ENCODE measurements around the gene INPP5K. TPM values are rescaled to one million over a fixed set of nuclear protein-coding genes. Genes with fewer than 3 reads are reported as not detected.
A peak's percentile ranks its signal among the peaks of the same experiment; 100 is the strongest.

Gene INPP5K
- total and polyA plus RNA-seq, 12 donors = 11.1 to 91.6 (median 36.2) TPM

DNA sequence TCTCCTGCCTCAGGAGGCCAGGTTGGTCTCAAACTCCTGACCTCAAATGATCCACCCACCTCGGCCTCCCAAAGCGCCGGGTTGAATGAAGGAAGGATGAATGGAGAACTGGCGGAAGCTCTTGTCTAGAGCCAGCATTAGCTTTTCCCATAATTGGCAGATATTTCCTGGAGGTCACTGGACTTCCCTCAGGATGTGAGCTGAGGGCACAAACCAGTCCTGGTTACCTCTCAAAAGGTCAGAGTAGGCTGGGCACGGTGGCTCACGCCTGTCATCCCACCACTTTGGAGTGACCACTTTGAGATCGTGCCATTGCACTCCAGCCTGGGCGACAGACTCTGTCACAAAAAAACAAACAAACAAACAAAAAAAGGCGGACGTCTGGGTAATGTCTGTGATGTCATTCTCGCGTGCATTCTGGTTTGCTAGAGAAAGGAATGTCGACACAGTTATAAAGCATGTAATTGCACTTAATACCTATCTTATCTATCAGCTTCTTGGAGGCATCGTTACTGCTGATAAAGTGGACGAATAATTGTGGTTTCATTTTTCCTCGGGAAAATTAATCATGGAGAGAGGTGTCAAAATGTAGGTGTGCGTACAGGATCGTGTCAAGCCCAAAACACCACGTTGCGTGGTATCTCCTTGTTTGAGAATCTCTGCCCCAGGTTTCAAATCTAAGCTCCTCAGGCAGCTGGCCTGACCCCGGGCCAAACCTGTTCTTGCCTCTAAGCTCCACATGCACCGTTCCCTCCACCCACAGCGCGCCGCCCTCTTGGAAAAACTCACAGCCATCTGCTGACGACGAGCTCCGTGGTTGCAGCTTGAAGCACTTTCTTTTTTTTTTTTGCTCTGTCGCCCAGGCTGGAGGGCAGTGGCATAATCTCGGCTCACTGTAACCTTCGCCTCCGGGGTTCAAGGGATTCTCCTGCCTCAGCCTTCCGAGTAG lies 54.0 kb downstream of the INPP5K start:
- H3K9me3 ChIP-seq (replicated peaks in 1 of 3) = no peaks in the 10 kb centered on the region
- no peak overlapping the region for H3K27ac ChIP-seq
- no peaks in the 10 kb centered on the region for H3K27me3 ChIP-seq
- TF ChIP-seq CTCF (IDR thresholded peaks at IDR 0.05) (no peak), POLR2A (IDR thresholded peaks at IDR 0.05) (no peak)
- no peak for DNase-seq
- H3K4me3 ChIP-seq = no peak overlapping the region
- peaks cover 0 to 14% of the 10 kb centered on the region in 2 donors for H3K36me3 ChIP-seq (replicated peaks in 1 of 2)
- H3K4me1 ChIP-seq (replicated peaks in 1 of 2) = peaks cover 8 to 13% of the 10 kb centered on the region in 2 donors
- intact Hi-C loops (cut with DNase I) = no loop called here
- WGBS, 4 donors = 75 to 84% (median 79%) methylated on average over 33 of the region's 33 CpGs

- intact Hi-C loops (cut with DNase I) = no loop called here
- Histone ChIP-seq H3K27ac (peak overlapping the region in 1 of 5 donors; percentile 37), H3K27me3 (no peaks in the 10 kb centered on the region), H3K36me3 (replicated peaks in 1 of 2) (peaks cover 0 to 4% of the 10 kb centered on the region in 2 donors), H3K4me3 (no peak overlapping the region), H3K4me1 (replicated peaks in 1 of 2) (peaks cover 8 to 18% of the 10 kb centered on the region in 2 donors), H3K9me3 (replicated peaks in 1 of 3) (no peaks in the 10 kb centered on the region)
- DNase-seq = peak in 3 of 7 donors; percentile 30 to 56 (median 41)
- TF ChIP-seq POLR2A (IDR thresholded peaks at IDR 0.05) (no peak), CTCF (IDR thresholded peaks at IDR 0.05) (no peak)
- WGBS, 4 donors = 86 to 93% (median 87%) methylated on average over 16 to 18 of the region's 18 CpGs
Observed at GRCh38 chr17:1461198-1461944, 55.0 kb downstream of the INPP5K start.

DNA sequence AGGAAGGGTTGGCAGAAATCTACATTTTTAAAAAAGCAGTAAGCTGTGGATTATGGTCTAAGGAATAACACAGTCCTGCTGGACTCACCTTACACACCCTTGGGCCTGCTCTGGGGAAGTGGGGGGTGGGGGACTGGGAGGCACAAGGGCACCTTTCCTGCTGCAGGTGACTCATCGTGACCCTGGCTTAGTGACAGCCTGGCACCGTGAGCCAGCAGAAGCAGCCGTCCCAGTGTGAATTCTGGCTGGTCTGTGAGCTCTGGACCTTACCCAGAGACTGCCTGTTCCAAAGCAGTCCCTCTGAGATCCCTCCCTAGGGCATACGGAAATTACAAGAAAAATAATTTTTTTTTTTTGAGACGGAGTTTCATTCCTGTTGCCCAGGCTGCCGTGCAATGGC lies 56.2 kb downstream of the INPP5K start:
- TF ChIP-seq CTCF (IDR thresholded peaks at IDR 0.05) (no peak), POLR2A (IDR thresholded peaks at IDR 0.05) (no peak)
- Histone ChIP-seq H3K36me3 (replicated peaks in 1 of 2) (peaks cover 0 to 4% of the 10 kb centered on the region in 2 donors), H3K27ac (peak overlapping the region in 1 of 5 donors; percentile 24), H3K4me3 (no peak overlapping the region), H3K27me3 (no peaks in the 10 kb centered on the region), H3K9me3 (replicated peaks in 1 of 3) (no peaks in the 10 kb centered on the region), H3K4me1 (replicated peaks in 1 of 2) (peaks cover 8 to 18% of the 10 kb centered on the region in 2 donors)
- intact Hi-C loops (cut with DNase I) = no loop called here
- peak; percentile 85 to 93 (median 91) for DNase-seq
- 19 to 25% (median 22%) methylated on average over 4 to 6 of the region's 6 CpGs for WGBS, 4 donors
